Aorta (tissue), 5 donors: ENCODE measurements around the gene TGM3. TPM values are rescaled to one million over a fixed set of nuclear protein-coding genes. Genes with fewer than 3 reads are reported as not detected.

Source experiments
- ATAC-seq: fragments of 200-7000 bp; cut with Tn5 transposase; one replicate; pipeline ENCODE4 v1.9.1; 2022; ENCODE audit warnings: moderate library complexity; ENCODE audit not compliant: low FRiP score
- DNase-seq, 2 donors: peaks; one replicate each; pipeline ENCODE4 v3.0.0-alpha.2; 2020
- H3K27ac ChIP-seq, 2 donors: one replicate each; pipeline ENCODE4 v1.5.1; 2013; ENCODE audit warnings: low read length in 2 of 2, mild to moderate bottlenecking in 2 of 2, moderate library complexity in 2 of 2, control low read depth in 1 of 2, inconsistent platforms in 1 of 2, low read depth in 1 of 2
- H3K27me3 ChIP-seq, 2 donors: one replicate each; pipeline ENCODE4 v1.6.1; 2013; ENCODE audit warnings: control low read depth in 1 of 2, low read length in 1 of 2, mild to moderate bottlenecking in 1 of 2, moderate library complexity in 1 of 2; ENCODE audit not compliant: insufficient read depth in 2 of 2, control insufficient read depth in 1 of 2
- H3K36me3 ChIP-seq, 2 donors: one replicate each; pipeline ENCODE4 v1.6.1; 2013; ENCODE audit warnings: control low read depth in 1 of 2, low read length in 1 of 2, mild to moderate bottlenecking in 1 of 2; ENCODE audit not compliant: insufficient read depth in 2 of 2, control insufficient read depth in 1 of 2
- H3K4me1 ChIP-seq, 2 donors: one replicate each; pipeline ENCODE4 v1.6.1; 2013; ENCODE audit warnings: low read length in 2 of 2, control low read depth in 1 of 2, mild to moderate bottlenecking in 1 of 2, moderate library complexity in 1 of 2; ENCODE audit not compliant: insufficient read depth in 2 of 2, control insufficient read depth in 1 of 2
- H3K4me3 ChIP-seq, 2 donors: one replicate each; pipeline ENCODE4 v1.5.1; 2013; ENCODE audit warnings: low read length in 2 of 2, control low read depth in 1 of 2, mild to moderate bottlenecking in 1 of 2
- H3K9me3 ChIP-seq: one replicate; pipeline ENCODE4 v1.6.1; 2013; ENCODE audit warnings: mild to moderate bottlenecking, low read length; ENCODE audit not compliant: control insufficient read depth
- WGBS, 2 donors: extraction: QIAGEN DNeasy Blood & Tissue Kit; methylation state at CpG; one replicate each; pipeline ENCODE4 v1.1.7; 2013; 5-methylcytosine and 5-hydroxymethylcytosine counted together
- intact Hi-C, 2 donors: fragments of 100-400 bp; cut with DNase I; formaldehyde crosslinking; loops; one replicate each; pipeline versions ENCODE4 v1.14.2 to v1.15.0; 2022
- polyA plus RNA-seq, 2 donors: library from polyadenylated mRNA; stranded (reverse); fragments of 200-250 nt; gene quantifications; one replicate each; pipeline ENCODE4 v1.2.3, GENCODE V29; 2013
- total RNA-seq, 2 donors: library from RNA; stranded (reverse); fragmentation: NEBNext Ultra II Directional; extraction: Animal tissue kit (Norgen Biotek cat#: 25700); gene quantifications; one replicate each; pipeline ENCODE4 v1.2.1, GENCODE V29; 2021
- donor health status: healthy with polysubstance abuse.
- donor health status: Bipolar disorder and iron deficiency.
- donor health status: DM: no; HTN: no; CAD: no.
- donor health status: DM: no; HTN: no; CAD: no.
- donor health status: DM: yes; HTN: yes; CAD: no.

The TGM3 gene
- total and polyA plus RNA-seq, 4 donors = 0.72 to 0.75 TPM; not detected in 2

DNA sequence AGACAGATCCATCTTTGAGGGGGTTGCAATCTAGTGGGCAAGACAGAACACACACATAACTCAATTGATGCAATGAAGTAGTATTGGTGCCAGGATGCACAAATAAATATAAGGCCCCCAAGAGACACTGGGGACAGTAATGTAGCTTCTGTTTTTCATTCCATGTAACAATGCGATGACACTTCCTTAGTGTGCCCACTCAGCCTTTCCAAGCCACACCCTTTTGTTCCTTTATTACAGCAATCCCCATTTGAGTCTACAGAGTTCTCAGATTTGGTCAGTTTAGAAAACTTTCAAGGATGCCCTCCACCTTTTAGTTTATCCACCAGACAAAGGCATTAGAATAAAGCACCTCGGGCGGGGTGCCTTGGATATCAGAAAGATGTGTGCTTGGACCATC is 15.5 kb downstream of the TGM3 start:
- no peaks in the 10 kb centered on the region for H3K36me3 ChIP-seq
- H3K4me3 ChIP-seq = no peak overlapping the region
- no peak for ATAC-seq
- H3K27ac ChIP-seq = no peak overlapping the region
- no peaks in the 10 kb centered on the region for H3K27me3 ChIP-seq
- no peaks in the 10 kb centered on the region for H3K4me1 ChIP-seq
- no peak for DNase-seq
- WGBS, 2 donors = 87 to 88% methylated on average over 3 of the region's 3 CpGs
- no peaks in the 10 kb centered on the region for H3K9me3 ChIP-seq
- intact Hi-C loops = no loop called here

DNA sequence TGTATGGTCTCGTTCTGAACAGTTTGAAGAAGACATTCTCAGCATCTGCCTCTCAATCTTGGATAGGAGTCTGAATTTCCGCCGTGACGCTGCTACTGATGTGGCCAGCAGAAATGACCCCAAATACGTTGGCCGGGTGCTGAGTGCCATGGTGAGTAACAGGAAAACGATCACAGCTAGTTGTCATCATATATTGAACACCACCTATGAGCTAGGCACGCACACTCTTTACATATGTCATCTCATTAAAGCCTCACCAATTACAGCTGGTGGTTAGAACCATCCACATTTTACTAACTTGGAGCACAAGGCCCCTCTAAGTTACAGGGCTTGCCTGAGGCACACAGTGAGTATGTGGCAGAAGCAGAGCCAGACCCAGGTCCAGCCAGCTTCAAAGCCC is 17.1 kb downstream of the TGM3 start:
- H3K36me3 ChIP-seq = no peaks in the 10 kb centered on the region
- H3K9me3 ChIP-seq = no peaks in the 10 kb centered on the region
- H3K27me3 ChIP-seq = no peaks in the 10 kb centered on the region
- no peaks in the 10 kb centered on the region for H3K4me1 ChIP-seq
- H3K27ac ChIP-seq = no peak overlapping the region
- 83 to 86% methylated on average over 8 of the region's 8 CpGs for WGBS, 2 donors
- DNase-seq (no peak), ATAC-seq (no peak)
- intact Hi-C loops = no loop called here
- no peak overlapping the region for H3K4me3 ChIP-seq

- 80 to 88% methylated on average over 3 of the region's 3 CpGs for WGBS, 2 donors
- H3K27me3 ChIP-seq = no peaks in the 10 kb centered on the region
- no peak for DNase-seq
- no peaks in the 10 kb centered on the region for H3K9me3 ChIP-seq
- intact Hi-C loops = no loop called here
- H3K4me3 ChIP-seq = no peak overlapping the region
- H3K36me3 ChIP-seq = no peaks in the 10 kb centered on the region
- H3K27ac ChIP-seq = no peak overlapping the region
- ATAC-seq = no peak
- H3K4me1 ChIP-seq = no peaks in the 10 kb centered on the region
Observed at GRCh38 chr20:2313316-2313715, 17.5 kb downstream of the TGM3 start.

GRCh38 chr20:2314759-2315439 is 19.1 kb downstream of the TGM3 start:
- H3K27ac ChIP-seq = no peak overlapping the region
- no peaks in the 10 kb centered on the region for H3K4me1 ChIP-seq
- WGBS, 2 donors = 51% methylated on average over 8 of the region's 8 CpGs
- ATAC-seq (peak; percentile 66), DNase-seq (peak in 1 of 2 donors; percentile 69)
- H3K36me3 ChIP-seq = no peaks in the 10 kb centered on the region
- intact Hi-C loops = no loop called here
- no peak overlapping the region for H3K4me3 ChIP-seq
- H3K27me3 ChIP-seq = no peaks in the 10 kb centered on the region
- no peaks in the 10 kb centered on the region for H3K9me3 ChIP-seq

DNA sequence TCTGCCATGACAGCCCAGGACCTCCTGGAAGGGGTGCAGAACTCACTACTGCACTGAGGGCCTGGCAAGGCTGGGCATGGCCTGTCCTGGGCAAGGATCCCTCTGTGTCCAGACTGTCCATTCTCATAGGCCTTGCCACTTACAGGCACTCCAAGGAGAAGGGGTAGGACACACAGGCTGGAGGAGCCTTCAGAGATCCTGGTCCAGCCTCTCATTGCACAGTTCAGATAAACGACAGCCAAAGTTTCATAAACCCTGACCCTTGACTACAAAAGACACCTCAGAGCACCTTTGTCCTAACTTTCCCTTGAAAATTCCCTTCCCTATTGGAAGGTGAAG is 19.6 kb downstream of the TGM3 start:
- no peak for DNase-seq
- no peaks in the 10 kb centered on the region for H3K27me3 ChIP-seq
- no peak overlapping the region for H3K4me3 ChIP-seq
- no peaks in the 10 kb centered on the region for H3K36me3 ChIP-seq
- no peaks in the 10 kb centered on the region for H3K4me1 ChIP-seq
- ATAC-seq = no peak
- no peaks in the 10 kb centered on the region for H3K9me3 ChIP-seq
- WGBS, 2 donors = 78 to 86% methylated on average over 1 of the region's 1 CpG
- no peak overlapping the region for H3K27ac ChIP-seq
- intact Hi-C loops = no loop called here

GRCh38 chr20:2316847-2317495 is 21.2 kb downstream of the TGM3 start:
- Histone ChIP-seq H3K9me3 (no peaks in the 10 kb centered on the region), H3K27me3 (no peaks in the 10 kb centered on the region), H3K36me3 (no peaks in the 10 kb centered on the region), H3K27ac (no peak overlapping the region), H3K4me1 (no peaks in the 10 kb centered on the region), H3K4me3 (no peak overlapping the region)
- intact Hi-C loops = no loop called here
- ATAC-seq (no peak), DNase-seq (no peak)
- WGBS, 2 donors = 86 to 88% methylated on average over 14 of the region's 14 CpGs

- no peak overlapping the region for H3K27ac ChIP-seq
- 38 to 45% methylated on average over 6 of the region's 6 CpGs for whole genome bisulfite sequencing, 2 donors
- ATAC-seq (no peak), DNase-seq (no peak)
- H3K36me3 ChIP-seq = no peaks in the 10 kb centered on the region
- H3K9me3 ChIP-seq = no peaks in the 10 kb centered on the region
- H3K4me3 ChIP-seq = no peak overlapping the region
- H3K27me3 ChIP-seq = no peaks in the 10 kb centered on the region
- intact Hi-C loops = no loop called here
- H3K4me1 ChIP-seq = no peaks in the 10 kb centered on the region
Observed at GRCh38 chr20:2320813-2321658, 25.2 kb downstream of the TGM3 start.

DNA sequence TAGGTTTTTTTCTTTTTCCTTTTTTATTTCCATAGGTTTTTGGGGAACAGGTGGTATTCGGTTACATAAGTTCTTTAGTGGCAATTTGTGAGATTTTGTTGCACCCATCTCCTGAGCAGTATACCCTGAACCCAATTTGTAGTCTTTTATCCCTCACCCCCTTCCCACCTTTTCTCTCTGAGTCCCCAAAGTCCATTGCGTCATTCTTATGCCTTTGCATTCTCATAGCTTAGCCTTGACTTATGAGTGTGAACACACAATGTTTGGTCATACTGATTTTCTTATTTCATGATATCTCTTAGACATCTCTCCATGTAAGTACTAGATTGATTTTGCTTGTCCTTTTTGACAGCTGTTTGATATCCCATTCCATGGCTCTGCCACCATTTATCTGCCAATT is 27.2 kb downstream of the TGM3 start:
- Histone ChIP-seq H3K36me3 (no peaks in the 10 kb centered on the region), H3K4me1 (no peaks in the 10 kb centered on the region), H3K4me3 (no peak overlapping the region), H3K27ac (no peak overlapping the region), H3K27me3 (no peaks in the 10 kb centered on the region), H3K9me3 (no peaks in the 10 kb centered on the region)
- 88 to 94% methylated on average over 2 of the region's 2 CpGs for WGBS, 2 donors
- intact Hi-C loops = no loop called here
- DNase-seq = no peak
- ATAC-seq = no peak
